Smooth muscle cell of the umbilical artery (primary cell): ENCODE results near the gene EPSTI1. TPM values are rescaled to one million over a fixed set of nuclear protein-coding genes. Genes with fewer than 3 reads are reported as not detected.

Experiments
- total RNA-seq: library from RNA; depleted of rRNA; stranded (reverse); fragments of >200 nt; gene quantifications from 2 replicates; pipeline ENCODE4 v1.2.3, GENCODE V29; 2014

EPSTI1 gene
- total RNA-seq: 2.7 and 9.8 TPM in 2 replicates

GRCh38 chr13:42991898-42992763 lies at the start of gene EPSTI1:
Gene EPSTI1 (minus strand): TSS chr13:42992241. CDS start chr13:42992165, 76 bp downstream.

GRCh38 chr13:43023289-43023963 lies 31.4 kb upstream of the EPSTI1 start, which contains the start of gene DNAJC15:
Gene DNAJC15 (plus strand): TSS chr13:43023586. CDS start chr13:43023627, 41 bp downstream.

Other genes starting within 250 kb of the EPSTI1 start
- not detected in 2 replicates for gene FAM216B, start 210.7 kb downstream of the EPSTI1 start, total RNA-seq
- 10.7 and 10.9 TPM in 2 replicates for gene DNAJC15, start 31.3 kb upstream of the EPSTI1 start, total RNA-seq